Psoas muscle (tissue), 8 donors: ENCODE data around the gene TMEM256. TPM values are rescaled to one million over a fixed set of nuclear protein-coding genes. Genes with fewer than 3 reads are reported as not detected.

Experiments used
- ATAC-seq, 4 donors: fragments of 200-7000 bp; cut with Tn5 transposase; one replicate each; pipeline ENCODE4 v1.9.1; 2020; ENCODE audit warnings: moderate library complexity in 3 of 4, mild to moderate bottlenecking in 2 of 4
- DNase-seq, 2 donors: peaks; one replicate each; pipeline ENCODE4 v3.0.0-alpha.2; 2020
- H3K27ac ChIP-seq: fragments of 200-600 bp; one replicate; pipeline ENCODE4 v1.8.0; 2022
- H3K27me3 ChIP-seq, 3 donors: fragments of 200-600 bp in 1 of 3; one replicate each; pipeline versions ENCODE4 v1.6.1 to v1.8.0; 2013 to 2022; ENCODE audit warnings: low read length in 2 of 3, mild to moderate bottlenecking in 2 of 3, moderate library complexity in 1 of 3; ENCODE audit not compliant: insufficient read depth in 3 of 3
- H3K36me3 ChIP-seq, 2 donors: fragments of 200-600 bp in 1 of 2; one replicate each; pipeline versions ENCODE4 v1.6.1 to v1.8.0; 2013 to 2022; ENCODE audit warnings: low read depth in 1 of 2, mild to moderate bottlenecking in 1 of 2, moderate library complexity in 1 of 2; ENCODE audit not compliant: insufficient read depth in 1 of 2
- H3K4me1 ChIP-seq: fragments of 200-600 bp; one replicate; pipeline ENCODE4 v1.8.0; 2022
- H3K4me3 ChIP-seq: fragments of 200-600 bp; one replicate; pipeline ENCODE4 v1.8.0; 2022; ENCODE audit warnings: mild to moderate bottlenecking
- H3K9me3 ChIP-seq: fragments of 200-600 bp; one replicate; pipeline ENCODE4 v1.8.0; 2022
- CTCF ChIP-seq: fragments of 200-600 bp; IDR thresholded peaks from one replicate; pipeline ENCODE4 v1.8.0; 2022; ENCODE audit warnings: antibody characterized with exemption
- WGBS, 3 donors: extraction: QIAGEN DNeasy Blood & Tissue Kit; methylation state at CpG; one replicate each; pipeline versions ENCODE4 v1.1.6 to v1.1.7; 2013; 5-methylcytosine and 5-hydroxymethylcytosine counted together
- intact Hi-C, 2 donors: fragments of 100-400 bp; cut with DNase I; formaldehyde crosslinking; loops; one replicate each; pipeline versions ENCODE4 v1.11.0 to v1.14.2; 2022
- polyA plus RNA-seq, 3 donors: library from polyadenylated mRNA; stranded (reverse); fragments of 200-250 nt; gene quantifications; one replicate each; pipeline ENCODE4 v1.2.3, GENCODE V29; 2013
- total RNA-seq, 4 donors: library from RNA; stranded (reverse); fragmentation: NEBNext Ultra II Directional in 2 of 4; extraction: Animal tissue kit (Norgen Biotek cat#: 25700) in 2 of 4; gene quantifications; one replicate each; pipeline versions ENCODE4 v1.2.1 to v1.2.4, GENCODE V29; 2021 to 2023
- donor health status: healthy with polysubstance abuse.
- donor health status: DM: no; HTN: no; CAD: no; lungs with moderate emphysema.
- donor health status: Bipolar disorder and iron deficiency.
- donor health status: healthy.
- donor health status: DM: yes; HTN: yes; CAD: no.
- donor health status: DM: no; HTN: no; CAD: no.
- donor health status: DM: no; HTN: no; CAD: no.
- donor health status: DM: yes; HTN: yes; CAD: no.

TMEM256 gene
- total and polyA plus RNA-seq, 7 donors: 47.1 to 80.4 (median 62.4) TPM

DNA sequence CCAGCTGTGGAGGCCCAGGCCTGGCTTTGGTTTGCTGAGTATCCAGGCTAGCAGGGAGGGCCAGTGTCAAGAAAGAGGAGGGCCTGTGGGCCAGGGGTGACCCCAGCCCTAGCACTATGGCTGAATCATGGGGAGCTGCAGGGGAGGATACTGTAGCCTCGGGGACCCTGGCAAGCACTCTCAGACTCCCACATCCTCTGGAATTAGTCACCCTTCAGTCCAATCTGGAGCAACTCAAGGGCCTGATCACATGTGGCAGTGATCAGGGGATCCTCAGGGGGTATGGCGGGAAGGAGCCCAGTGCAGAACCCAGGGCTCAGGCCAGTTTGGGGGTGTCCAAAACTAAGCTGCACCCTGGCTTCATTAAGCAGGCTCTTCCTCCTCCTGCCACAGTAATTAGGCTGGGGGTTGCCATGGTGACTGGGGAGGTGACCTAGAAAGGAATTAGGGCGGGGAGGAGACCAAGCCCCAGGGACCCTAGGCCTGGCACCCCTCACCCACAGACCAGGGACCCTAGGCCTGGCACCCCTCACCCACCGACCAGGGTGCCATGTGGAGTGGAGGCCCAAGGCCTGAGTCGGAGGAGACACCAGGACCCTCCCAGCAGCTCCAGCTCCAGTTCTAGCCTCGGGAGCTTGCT is 9.6 kb upstream of the TMEM256 start:
- Histone ChIP-seq H3K27ac (no peak overlapping the region), H3K36me3 (peaks cover 0 to 5% of the 10 kb centered on the region in 2 donors), H3K27me3 (no peaks in the 10 kb centered on the region), H3K4me1 (no peaks in the 10 kb centered on the region), H3K9me3 (no peaks in the 10 kb centered on the region), H3K4me3 (no peak overlapping the region)
- WGBS, 3 donors: 79 to 85% (median 83%) methylated on average over 6 of the region's 6 CpGs
- TF ChIP-seq CTCF: no peak
- intact Hi-C loops: no loop called here
- peak in 1 of 2 donors; percentile 46 for DNase-seq
- peak in 1 of 4 donors; percentile 10 for ATAC-seq

- Histone ChIP-seq H3K36me3 (peaks cover 0 to 5% of the 10 kb centered on the region in 2 donors), H3K9me3 (no peaks in the 10 kb centered on the region), H3K4me3 (no peak overlapping the region), H3K4me1 (no peaks in the 10 kb centered on the region), H3K27ac (no peak overlapping the region), H3K27me3 (no peaks in the 10 kb centered on the region)
- no peak for DNase-seq
- 89 to 98% (median 94%) methylated on average over 8 of the region's 8 CpGs for WGBS, 3 donors
- ATAC-seq: no peak
- no peak for TF ChIP-seq CTCF
- intact Hi-C loops: no loop called here
Observed at GRCh38 chr17:7411427-7411750, 7.5 kb upstream of the TMEM256 start.

- Histone ChIP-seq H3K4me1 (no peaks in the 10 kb centered on the region), H3K36me3 (peaks cover 0 to 5% of the 10 kb centered on the region in 2 donors), H3K27me3 (no peaks in the 10 kb centered on the region), H3K9me3 (no peaks in the 10 kb centered on the region), H3K27ac (no peak overlapping the region), H3K4me3 (no peak overlapping the region)
- TF ChIP-seq CTCF: no peak
- intact Hi-C loops: no loop called here
- ATAC-seq: no peak
- 87 to 93% (median 90%) methylated on average over 25 of the region's 25 CpGs for WGBS, 3 donors
- no peak for DNase-seq
Observed at GRCh38 chr17:7410634-7411426, 6.9 kb upstream of the TMEM256 start.

DNA sequence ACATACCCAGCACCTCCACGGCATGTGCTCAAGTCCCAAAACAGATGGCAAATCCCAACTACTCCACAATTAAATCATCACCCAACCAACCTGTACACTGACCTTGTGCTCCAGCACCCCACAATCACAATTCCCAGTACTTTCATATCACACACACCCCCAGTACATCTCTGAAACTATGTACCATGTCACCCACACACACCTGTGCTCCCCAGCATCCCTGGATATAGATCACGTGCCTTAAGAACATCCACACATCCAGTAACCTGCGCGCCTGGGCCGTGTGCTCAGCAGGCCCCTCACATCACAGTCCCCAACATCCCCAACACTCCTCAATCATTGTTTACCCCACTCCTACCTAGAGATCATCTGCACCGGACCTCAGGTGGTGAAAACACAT is 5.8 kb upstream of the TMEM256 start:
- Histone ChIP-seq H3K4me1 (no peaks in the 10 kb centered on the region), H3K27ac (no peak overlapping the region), H3K27me3 (no peaks in the 10 kb centered on the region), H3K36me3 (peaks cover 0 to 3% of the 10 kb centered on the region in 2 donors), H3K9me3 (no peaks in the 10 kb centered on the region), H3K4me3 (no peak overlapping the region)
- DNase-seq (no peak), ATAC-seq (no peak)
- 90 to 94% (median 93%) methylated on average over 6 of the region's 6 CpGs for WGBS, 3 donors
- intact Hi-C loops: no loop called here
- TF ChIP-seq CTCF: no peak
